GM21717 (cell line): ENCODE results near the gene LYST.

ENCODE experiments used
- ATAC-seq: cut with Tn5 transposase; IDR thresholded peaks from one replicate; pipeline ENCODE4 v1.9.1; 2021; ENCODE audit warnings: mild to moderate bottlenecking, moderate library complexity; ENCODE audit not compliant: unreplicated experiment

LYST gene

GRCh38 chr1:235725434-235725833 lies 141.3 kb downstream of the LYST start:
- ATAC-seq, result no peak

- ATAC-seq, result no peak
Observed at GRCh38 chr1:235724730-235725129, 142.0 kb downstream of the LYST start.

- no peak for ATAC-seq
Observed at GRCh38 chr1:235722858-235723257, 143.8 kb downstream of the LYST start.

- no peak for ATAC-seq
Observed at GRCh38 chr1:235721982-235722381, 144.7 kb downstream of the LYST start.

GRCh38 chr1:235720544-235720943 lies 146.2 kb downstream of the LYST start:
- ATAC-seq, result no peak

GRCh38 chr1:235714205-235714897 lies 152.4 kb downstream of the LYST start:
- no peak for ATAC-seq

GRCh38 chr1:235712812-235713211 lies 153.9 kb downstream of the LYST start:
- no peak for ATAC-seq

- ATAC-seq, result no peak
Observed at GRCh38 chr1:235710687-235711086, 156.0 kb downstream of the LYST start.

GRCh38 chr1:235709018-235709417 lies 157.7 kb downstream of the LYST start:
- ATAC-seq, result no peak

- ATAC-seq, result no peak
Observed at GRCh38 chr1:235708390-235708962, 158.2 kb downstream of the LYST start.

- ATAC-seq, result no peak
Observed at GRCh38 chr1:235703506-235703905, 163.2 kb downstream of the LYST start.

GRCh38 chr1:235702412-235702811 lies 164.3 kb downstream of the LYST start:
- no peak for ATAC-seq

- ATAC-seq, result no peak
Observed at GRCh38 chr1:235697508-235697907, 169.2 kb downstream of the LYST start.

- no peak for ATAC-seq
Observed at GRCh38 chr1:235689356-235689755, 177.3 kb downstream of the LYST start.

GRCh38 chr1:235688096-235688495 lies 178.6 kb downstream of the LYST start:
- no peak for ATAC-seq

GRCh38 chr1:235683653-235684052 lies 183.1 kb downstream of the LYST start:
- ATAC-seq, result no peak

GRCh38 chr1:235682216-235682615 lies 184.5 kb downstream of the LYST start:
- ATAC-seq, result no peak

GRCh38 chr1:235679644-235680043 lies 187.1 kb downstream of the LYST start:
- ATAC-seq, result no peak

GRCh38 chr1:235679005-235679404 lies 187.7 kb downstream of the LYST start:
- no peak for ATAC-seq

- no peak for ATAC-seq
Observed at GRCh38 chr1:235675152-235675890, 191.4 kb downstream of the LYST start.

GRCh38 chr1:235673981-235674380 lies 192.7 kb downstream of the LYST start:
- no peak for ATAC-seq

- no peak for ATAC-seq
Observed at GRCh38 chr1:235671992-235672391, 194.7 kb downstream of the LYST start.
